Measurements from ENCODE around the gene LCP2. TPM values are rescaled to one million over a fixed set of nuclear protein-coding genes. Genes with fewer than 3 reads are reported as not detected.

LCP2 gene
- total RNA-seq, 1 experiment from 2014 or later: 0.61 TPM

- no TSS peak for BruUV-seq (replicated peaks)
- ChIA-PET CTCF (no interaction called here), RAD21 (ENCODE audit: low non-redundant PET in 1 of 2, low total read pairs in 2 of 2, uncharacterized antibody in 2 of 2, unreplicated experiment in 2 of 2) (no interaction called here), POLR2A (no interaction called here)
- Histone ChIP-seq H3K27ac (ENCODE audit: low read depth, low read length) (no peak overlapping the region), H3K4me1 (ENCODE audit: control insufficient read depth in 1 of 2, insufficient read depth in 2 of 2, low read length in 2 of 2) (no peaks in the 10 kb centered on the region), H3K9me3 (ENCODE audit: control insufficient read depth in 1 of 2, insufficient read depth in 1 of 2, low read depth in 1 of 2, low read length in 2 of 2) (peaks cover 0 to 15% of the 10 kb centered on the region in 2 experiments; a peak in 1 of 4 replicates), H3K9ac (ENCODE audit: low read length) (no peak overlapping the region), H3K36me3 (ENCODE audit: control insufficient read depth in 1 of 2, insufficient read depth in 2 of 2, low read length in 2 of 2) (no peaks in the 10 kb centered on the region), H3K4me3 (replicated peaks in 1 of 2; ENCODE audit: low read depth in 1 of 2, low read length in 2 of 2) (no peak overlapping the region), H2AFZ (ENCODE audit: low read depth, low read length, poor library complexity, severe bottlenecking) (no peak overlapping the region), H3K9me2 (ENCODE audit: insufficient read depth) (no peaks in the 10 kb centered on the region), H4K20me1 (ENCODE audit: insufficient read depth) (no peaks in the 10 kb centered on the region), H3K4me2 (ENCODE audit: low read length) (no peak overlapping the region), H3K27me3 (ENCODE audit: insufficient read depth, low read length) (peaks cover 59% of the 10 kb centered on the region), H3K79me2 (ENCODE audit: insufficient read depth, low read length) (no peaks in the 10 kb centered on the region)
- intact Hi-C loops (cut with micrococcal nuclease): no loop called here
- DNase-seq (ENCODE audit: low read depth, low spot score) (no peak), ATAC-seq (no peak)
- no peak for TF ChIP-seq SRF (IDR thresholded peaks at IDR 0.05; ENCODE audit: low read depth)
- no peak for TF ChIP-seq SP1 (IDR thresholded peaks at IDR 0.05; ENCODE audit: low read depth)
- TF ChIP-seq EZH2phosphoT487 (IDR thresholded peaks at IDR 0.05; ENCODE audit: borderline replicate concordance): no peak
- TF ChIP-seq JUND (IDR thresholded peaks at IDR 0.05): no peak
- TF ChIP-seq EGR1 (IDR thresholded peaks at IDR 0.05; ENCODE audit: low read depth): no peak
- TF ChIP-seq RAD21 (IDR thresholded peaks at IDR 0.05; ENCODE audit: low read depth): no peak
- TF ChIP-seq CBX3 (IDR thresholded peaks at IDR 0.05; ENCODE audit: low read depth): no peak
- TF ChIP-seq ATF3 (IDR thresholded peaks at IDR 0.05): no peak
- TF ChIP-seq ELF1 (IDR thresholded peaks at IDR 0.05; ENCODE audit: borderline replicate concordance, low read depth): no peak
- no peak for TF ChIP-seq POLR2A (IDR thresholded peaks at IDR 0.05; ENCODE audit: borderline replicate concordance, extremely low read depth, insufficient read depth, insufficient read length)
- TF ChIP-seq, protein P1, sequence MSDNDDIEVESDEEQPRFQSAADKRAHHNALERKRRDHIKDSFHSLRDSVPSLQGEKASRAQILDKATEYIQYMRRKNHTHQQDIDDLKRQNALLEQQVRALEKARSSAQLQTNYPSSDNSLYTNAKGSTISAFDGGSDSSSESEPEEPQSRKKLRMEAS (IDR thresholded peaks at IDR 0.05): no peak
- TF ChIP-seq, protein P2, sequence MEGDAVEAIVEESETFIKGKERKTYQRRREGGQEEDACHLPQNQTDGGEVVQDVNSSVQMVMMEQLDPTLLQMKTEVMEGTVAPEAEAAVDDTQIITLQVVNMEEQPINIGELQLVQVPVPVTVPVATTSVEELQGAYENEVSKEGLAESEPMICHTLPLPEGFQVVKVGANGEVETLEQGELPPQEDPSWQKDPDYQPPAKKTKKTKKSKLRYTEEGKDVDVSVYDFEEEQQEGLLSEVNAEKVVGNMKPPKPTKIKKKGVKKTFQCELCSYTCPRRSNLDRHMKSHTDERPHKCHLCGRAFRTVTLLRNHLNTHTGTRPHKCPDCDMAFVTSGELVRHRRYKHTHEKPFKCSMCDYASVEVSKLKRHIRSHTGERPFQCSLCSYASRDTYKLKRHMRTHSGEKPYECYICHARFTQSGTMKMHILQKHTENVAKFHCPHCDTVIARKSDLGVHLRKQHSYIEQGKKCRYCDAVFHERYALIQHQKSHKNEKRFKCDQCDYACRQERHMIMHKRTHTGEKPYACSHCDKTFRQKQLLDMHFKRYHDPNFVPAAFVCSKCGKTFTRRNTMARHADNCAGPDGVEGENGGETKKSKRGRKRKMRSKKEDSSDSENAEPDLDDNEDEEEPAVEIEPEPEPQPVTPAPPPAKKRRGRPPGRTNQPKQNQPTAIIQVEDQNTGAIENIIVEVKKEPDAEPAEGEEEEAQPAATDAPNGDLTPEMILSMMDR (IDR thresholded peaks at IDR 0.05 in 2 of 3, conservative IDR thresholded peaks at IDR 0.05 in 1 of 3; ENCODE audit: borderline replicate concordance in 1 of 3, insufficient read depth in 1 of 3, low read depth in 2 of 3, low read length in 2 of 3): no peak
- no peak for TF ChIP-seq SIN3A (IDR thresholded peaks at IDR 0.05; ENCODE audit: low read depth)
- TF ChIP-seq ZBTB33 (IDR thresholded peaks at IDR 0.05; ENCODE audit: extremely low read depth, insufficient replicate concordance, low read length): no peak
- no peak for TF ChIP-seq EZH2 (IDR thresholded peaks at IDR 0.05)
- no peak for TF ChIP-seq CEBPB (IDR thresholded peaks at IDR 0.05; ENCODE audit: low read depth)
- TF ChIP-seq ZFX (IDR thresholded peaks at IDR 0.05): no peak
- TF ChIP-seq ZNF274 (IDR thresholded peaks at IDR 0.05; ENCODE audit: low read depth, low read length): no peak
- TF ChIP-seq POLR2AphosphoS5 (IDR thresholded peaks at IDR 0.05; ENCODE audit: low read depth, low read length): no peak
Observed at GRCh38 chr5:170286386-170286925, 11.1 kb downstream of the LCP2 start.
